ENCODE results near the gene RNF223. TPM values are rescaled to one million over a fixed set of nuclear protein-coding genes. Genes with fewer than 3 reads are reported as not detected.

Gene RNF223
- total RNA-seq, 1 donor from 2014 or later: 0.65 TPM

GRCh38 chr1:1093610-1093943 lies 19.5 kb upstream of the RNF223 start:
- H3K4me1 ChIP-seq: no peaks in the 10 kb centered on the region
- no peaks in the 10 kb centered on the region for H3K27me3 ChIP-seq (ENCODE audit: low read depth)
- peak; percentile 33 for DNase-seq
- TF ChIP-seq CTCF (IDR thresholded peaks at IDR 0.05): no peak
- no peak overlapping the region for H3K27ac ChIP-seq
- ATAC-seq: no peak
- no peaks in the 10 kb centered on the region for H3K9me3 ChIP-seq
- no peak overlapping the region for H3K4me3 ChIP-seq
- no peaks in the 10 kb centered on the region for H3K36me3 ChIP-seq
- intact Hi-C loops (cut with DNase I): no loop called here

GRCh38 chr1:1092894-1093609 lies 18.9 kb upstream of the RNF223 start:
- no peaks in the 10 kb centered on the region for H3K4me1 ChIP-seq
- no peak overlapping the region for H3K27ac ChIP-seq
- intact Hi-C loops (cut with DNase I): no loop called here
- H3K36me3 ChIP-seq: no peaks in the 10 kb centered on the region
- H3K27me3 ChIP-seq (ENCODE audit: low read depth): no peaks in the 10 kb centered on the region
- ATAC-seq: no peak
- DNase-seq: peak; percentile 38
- no peaks in the 10 kb centered on the region for H3K9me3 ChIP-seq
- no peak for TF ChIP-seq CTCF (IDR thresholded peaks at IDR 0.05)
- no peak overlapping the region for H3K4me3 ChIP-seq

- TF ChIP-seq CTCF (IDR thresholded peaks at IDR 0.05): no peak
- Histone ChIP-seq H3K4me3 (no peak overlapping the region), H3K9me3 (no peaks in the 10 kb centered on the region), H3K36me3 (no peaks in the 10 kb centered on the region), H3K4me1 (no peaks in the 10 kb centered on the region), H3K27ac (no peak overlapping the region), H3K27me3 (ENCODE audit: low read depth) (no peaks in the 10 kb centered on the region)
- intact Hi-C loops (cut with DNase I): no loop called here
- DNase-seq (peak; percentile 39), ATAC-seq (no peak)
These were observed 18.2 kb upstream of the RNF223 start for GRCh38 chr1:1092149-1092855.

- ATAC-seq (no peak), DNase-seq (peak; percentile 45)
- no peaks in the 10 kb centered on the region for H3K9me3 ChIP-seq
- no peaks in the 10 kb centered on the region for H3K36me3 ChIP-seq
- TF ChIP-seq CTCF (IDR thresholded peaks at IDR 0.05): no peak
- no peaks in the 10 kb centered on the region for H3K4me1 ChIP-seq
- H3K4me3 ChIP-seq: no peak overlapping the region
- intact Hi-C loops (cut with DNase I): no loop called here
- H3K27me3 ChIP-seq (ENCODE audit: low read depth): no peaks in the 10 kb centered on the region
- H3K27ac ChIP-seq: no peak overlapping the region
These were observed 17.4 kb upstream of the RNF223 start for GRCh38 chr1:1091344-1092148.

GRCh38 chr1:1090424-1091343 lies 16.6 kb upstream of the RNF223 start:
- Histone ChIP-seq H3K9me3 (no peaks in the 10 kb centered on the region), H3K27me3 (ENCODE audit: low read depth) (no peaks in the 10 kb centered on the region), H3K4me1 (no peaks in the 10 kb centered on the region), H3K36me3 (no peaks in the 10 kb centered on the region), H3K4me3 (no peak overlapping the region), H3K27ac (no peak overlapping the region)
- TF ChIP-seq CTCF (IDR thresholded peaks at IDR 0.05): no peak
- DNase-seq: peak; percentile 43
- intact Hi-C loops (cut with DNase I): no loop called here
- ATAC-seq: peak in 1 of 2 donors; percentile 12
